HepG2 (cell line): ENCODE results near the gene RSAD2. TPM values are rescaled to one million over a fixed set of nuclear protein-coding genes. Genes with fewer than 3 reads are reported as not detected.

Experiments used
- BATF2 ChIP-seq: sonication (generic); formaldehyde crosslinking; IDR thresholded peaks from 2 replicates; pipeline ENCODE4 v1.8.0; 2022; ENCODE audit warnings: mild to moderate bottlenecking, missing genetic modification reagents, moderate library complexity
- ELK4 ChIP-seq: sonication (generic); formaldehyde crosslinking; IDR thresholded peaks from 2 replicates; pipeline ENCODE4 v1.9.0; 2021; ENCODE audit warnings: missing genetic modification reagents, borderline replicate concordance
- HBP1 ChIP-seq: IDR thresholded peaks from 2 replicates; pipeline ENCODE4 v1.6.1; 2016; ENCODE audit warnings: low read depth, control low read depth
- KDM1A ChIP-seq: IDR thresholded peaks from 2 replicates; pipeline ENCODE4 v1.6.1; 2016; ENCODE audit warnings: missing compliant biosample characterization
- MEF2D ChIP-seq: sonication (generic); formaldehyde crosslinking; IDR thresholded peaks from 2 replicates; pipeline ENCODE4 v1.5.1; 2020; ENCODE audit warnings: mild to moderate bottlenecking, missing genetic modification reagents
- NBN ChIP-seq: fragments of 450-650 bp; conservative IDR thresholded peaks from 2 replicates; pipeline ENCODE4 v1.6.1; 2017
- POLR2AphosphoS5 ChIP-seq: IDR thresholded peaks from 2 replicates; pipeline ENCODE4 v1.6.1; 2012; ENCODE audit warnings: low read depth, low read length
- SMAD3 ChIP-seq: sonication (generic); formaldehyde crosslinking; IDR thresholded peaks from 2 replicates; pipeline ENCODE4 v1.4.0; 2020; ENCODE audit warnings: missing genetic modification reagents
- SMARCC2 ChIP-seq: fragments of 450-650 bp; IDR thresholded peaks from 2 replicates; pipeline ENCODE4 v1.6.1; 2017; ENCODE audit warnings: antibody characterized with exemption, mild to moderate bottlenecking
- TRAFD1 ChIP-seq: sonication (generic); formaldehyde crosslinking; IDR thresholded peaks from 2 replicates; pipeline ENCODE4 v1.5.1; 2020; ENCODE audit warnings: missing genetic modification reagents, mild to moderate bottlenecking, borderline replicate concordance
- ZNF101 ChIP-seq: sonication (generic); formaldehyde crosslinking; IDR thresholded peaks from 2 replicates; pipeline ENCODE4 v1.4.0; 2020; ENCODE audit warnings: mild to moderate bottlenecking, low read depth, missing genetic modification reagents, borderline replicate concordance
- ZNF142 ChIP-seq: sonication (generic); formaldehyde crosslinking; IDR thresholded peaks from 2 replicates; pipeline ENCODE4 v1.4.0; 2020; ENCODE audit warnings: missing genetic modification reagents
- ZNF367 ChIP-seq: sonication (generic); formaldehyde crosslinking; IDR thresholded peaks from 2 replicates; pipeline ENCODE4 v1.4.0; 2020; ENCODE audit warnings: missing genetic modification reagents, borderline replicate concordance
- ZNF441 ChIP-seq: sonication (generic); formaldehyde crosslinking; IDR thresholded peaks from 2 replicates; pipeline ENCODE4 v1.7.0; 2021; ENCODE audit warnings: missing genetic modification reagents, borderline replicate concordance
- ZNF451 ChIP-seq: sonication (generic); formaldehyde crosslinking; IDR thresholded peaks from 2 replicates; pipeline ENCODE4 v1.5.0; 2020; ENCODE audit warnings: mild to moderate bottlenecking, missing genetic modification reagents
- ZNF563 ChIP-seq: sonication (generic); formaldehyde crosslinking; IDR thresholded peaks from 2 replicates; pipeline ENCODE4 v1.8.0; 2022; ENCODE audit warnings: mild to moderate bottlenecking, moderate library complexity, missing genetic modification reagents
- ZNF577 ChIP-seq: sonication (generic); formaldehyde crosslinking; IDR thresholded peaks from 2 replicates; pipeline ENCODE4 v1.4.0; 2020; ENCODE audit warnings: mild to moderate bottlenecking, low read depth, missing genetic modification reagents, borderline replicate concordance
- ZSCAN25 ChIP-seq: sonication (generic); formaldehyde crosslinking; IDR thresholded peaks from 2 replicates; pipeline ENCODE4 v1.8.0; 2022; ENCODE audit warnings: mild to moderate bottlenecking, missing genetic modification reagents
- ZSCAN30 ChIP-seq: sonication (generic); formaldehyde crosslinking; IDR thresholded peaks from 2 replicates; pipeline ENCODE4 v1.5.0; 2020; ENCODE audit warnings: mild to moderate bottlenecking, missing genetic modification reagents
- ZSCAN31 ChIP-seq: sonication (generic); formaldehyde crosslinking; IDR thresholded peaks from 2 replicates; pipeline ENCODE4 v1.5.0; 2020; ENCODE audit warnings: low read depth, mild to moderate bottlenecking, missing genetic modification reagents
- polyA plus RNA-seq, 8 experiments: library from polyadenylated mRNA; depleted of rRNA in 3 of 8; stranded (reverse) in 7 of 8; unstranded in 1 of 8; fragments of >200 nt; fragmentation: Illumina TruSeq in 4 of 8; extraction: Trizol in 4 of 8; gene quantifications; 2 replicates each; pipeline versions ENCODE4 v1.2.1 to v1.2.3, GENCODE V29; 2011 to 2016; ENCODE audit warnings: low read depth in 4 of 8, missing spikeins in 1 of 8, mixed read lengths in 1 of 8; ENCODE audit not compliant: insufficient read depth in 1 of 8
- total RNA-seq, 5 experiments: library from RNA; depleted of rRNA; stranded (reverse); fragments of >200 nt; fragmentation: Illumina TruSeq; extraction: Trizol; gene quantifications; 2 replicates each; pipeline ENCODE4 v1.2.3, GENCODE V29; 2016; ENCODE audit warnings: low read depth in 1 of 5

RSAD2 gene
- total and polyA plus RNA-seq, 2 of the 13 experiments (the other 11 are each of a cell fraction or from before 2014, with no cell fraction given): 0.11 TPM; not detected in 1

- TF ChIP-seq ELK4 (CRISPR knock-in tag) (no peak), SMAD3 (CRISPR knock-in tag) (peak; percentile 87; the same call in 1 of the 2 replicates), ZSCAN31 (CRISPR knock-in tag) (peak; percentile 92), ZNF142 (CRISPR knock-in tag) (no peak), ZNF577 (no peak), ZNF441 (CRISPR knock-in tag) (peak; percentile 93), ZNF101 (CRISPR knock-in tag) (no peak), KDM1A (peak; percentile 69), ZSCAN25 (CRISPR knock-in tag) (peak; percentile 92), ZNF451 (CRISPR knock-in tag) (peak; percentile 30; the same call in 1 of the 2 replicates), HBP1 (CRISPR knock-in tag) (peak; percentile 77), MEF2D (CRISPR knock-in tag) (peak; percentile 90), BATF2 (CRISPR knock-in tag) (no peak), SMARCC2 (no peak), ZNF367 (CRISPR knock-in tag) (no peak), NBN (no peak), POLR2AphosphoS5 (no peak), ZSCAN30 (no peak), TRAFD1 (CRISPR knock-in tag) (no peak; the same call in 1 of the 2 replicates), ZNF563 (CRISPR knock-in tag) (peak; percentile 68; the same call in 1 of the 2 replicates)
Observed at GRCh38 chr2:6921321-6921922, 43.8 kb downstream of the RSAD2 start (continued).
